HG03280 (cell line): ENCODE results near the gene KRABD2.
"Not testable (repeated sequence)": the region's sequence is repeated elsewhere in the genome, so short reads cannot be mapped to it uniquely, and the experiment has no call there.

Source experiments
- ATAC-seq: cut with Tn5 transposase; IDR thresholded peaks from one replicate; pipeline ENCODE4 v1.9.1; 2021; ENCODE audit warnings: mild to moderate bottlenecking, moderate library complexity; ENCODE audit not compliant: unreplicated experiment

KRABD2 gene

GRCh38 chr17:8392674-8393469 lies 16.4 kb upstream of the KRABD2 start:
- ATAC-seq: no peak

- no peak for ATAC-seq
Measured at GRCh38 chr17:8392274-8392673, 15.8 kb upstream of the KRABD2 start.

- no peak for ATAC-seq
Measured at GRCh38 chr17:8391711-8392110, 15.2 kb upstream of the KRABD2 start.

- no peak for ATAC-seq
Measured at GRCh38 chr17:8387914-8388651, 11.6 kb upstream of the KRABD2 start.

GRCh38 chr17:8386841-8387240 lies 10.3 kb upstream of the KRABD2 start:
- no peak for ATAC-seq

- no peak for ATAC-seq
Measured at GRCh38 chr17:8384801-8385378, 8.4 kb upstream of the KRABD2 start.

- peak; percentile 88 for ATAC-seq
Measured at GRCh38 chr17:8383143-8383822, 6.8 kb upstream of the KRABD2 start, which contains the start of gene RPL26. Gene RPL26, minus strand, starts transcription at chr17:8383193. Its CDS starts 883 bp downstream, at chr17:8382310.

GRCh38 chr17:8382880-8383142 lies 6.3 kb upstream of the KRABD2 start:
- ATAC-seq: no peak

- ATAC-seq: no peak
Measured at GRCh38 chr17:8382052-8382879, 5.8 kb upstream of the KRABD2 start.

- no peak for ATAC-seq
Measured at GRCh38 chr17:8380049-8380448, 3.5 kb upstream of the KRABD2 start.

- ATAC-seq: not testable (repeated sequence)
Measured at GRCh38 chr17:8378117-8378516, 1.6 kb upstream of the KRABD2 start.

GRCh38 chr17:8377422-8377821 lies 918 bp upstream of the KRABD2 start:
- no peak for ATAC-seq

GRCh38 chr17:8375738-8376259 lies 705 bp downstream of the KRABD2 start:
- ATAC-seq: no peak

- not testable (repeated sequence) for ATAC-seq
Measured at GRCh38 chr17:8373856-8374255, 2.6 kb downstream of the KRABD2 start.

GRCh38 chr17:8372422-8372821 lies 4.1 kb downstream of the KRABD2 start:
- no peak for ATAC-seq

- no peak for ATAC-seq
Measured at GRCh38 chr17:8371786-8372185, 4.7 kb downstream of the KRABD2 start.

GRCh38 chr17:8369944-8370343 lies 6.6 kb downstream of the KRABD2 start:
- ATAC-seq: no peak

GRCh38 chr17:8368193-8368592 lies 8.3 kb downstream of the KRABD2 start:
- no peak for ATAC-seq

GRCh38 chr17:8366231-8366630 lies 10.3 kb downstream of the KRABD2 start:
- no peak for ATAC-seq

GRCh38 chr17:8365143-8365542 lies 11.4 kb downstream of the KRABD2 start:
- ATAC-seq: no peak
